OCI-LY1 (cell line): ENCODE results near the gene KRTAP1-5.

ENCODE experiments used
- H2AFZ ChIP-seq: fragments of 200-600 bp; sonication (generic), shearing (Covaris generic); 2 replicates; pipeline ENCODE4 v1.6.0; 2014; ENCODE audit warnings: antibody characterized with exemption, mild to moderate bottlenecking, low read length
- H3F3A ChIP-seq: fragments of 200-600 bp; sonication (generic), shearing (Covaris generic); 2 replicates; pipeline ENCODE4 v1.6.0; 2014; ENCODE audit warnings: mild to moderate bottlenecking, antibody characterized with exemption, low read length, moderate library complexity; ENCODE audit not compliant: insufficient read depth
- H3K27ac ChIP-seq: fragments of 200-600 bp; sonication (generic); 2 replicates; pipeline ENCODE4 v1.5.1; 2014; ENCODE audit warnings: low read length, mixed run types, mild to moderate bottlenecking, low read depth; ENCODE audit not compliant: poor library complexity, severe bottlenecking
- H3K27me3 ChIP-seq: fragments of 200-600 bp; sonication (generic); 2 replicates; pipeline ENCODE4 v1.6.0; 2014; ENCODE audit warnings: antibody characterized with exemption, mild to moderate bottlenecking, low read length, moderate library complexity; ENCODE audit not compliant: insufficient read depth
- H3K36me3 ChIP-seq: fragments of 200-600 bp; sonication (generic); 2 replicates; pipeline ENCODE4 v1.6.1; 2014; ENCODE audit warnings: mild to moderate bottlenecking, antibody characterized with exemption, low read length, moderate library complexity, mixed read lengths; ENCODE audit not compliant: insufficient read depth
- H3K4me1 ChIP-seq: fragments of 200-600 bp; sonication (generic); 2 replicates; pipeline ENCODE4 v1.5.1; 2014; ENCODE audit warnings: mild to moderate bottlenecking, low read length, moderate library complexity; ENCODE audit not compliant: insufficient read depth, severe bottlenecking
- H3K4me2 ChIP-seq: fragments of 200-600 bp; sonication (generic), shearing (Covaris generic); 2 replicates; pipeline ENCODE4 v1.6.1; 2014; ENCODE audit warnings: low read length
- H3K4me3 ChIP-seq: fragments of 200-600 bp; sonication (generic); 2 replicates; pipeline ENCODE4 v1.5.1; 2014; ENCODE audit warnings: low read length, low read depth, mild to moderate bottlenecking, mixed read lengths; ENCODE audit not compliant: poor library complexity, severe bottlenecking
- H3K79me2 ChIP-seq: fragments of 200-600 bp; shearing (Covaris generic); 2 replicates; pipeline ENCODE4 v1.6.1; 2016; ENCODE audit warnings: mixed run types, low read length, mixed read lengths; ENCODE audit not compliant: insufficient read depth
- H3K9ac ChIP-seq: fragments of 200-600 bp; sonication (generic), shearing (Covaris generic); 2 replicates; pipeline ENCODE4 v1.6.1; 2014; ENCODE audit warnings: mild to moderate bottlenecking, low read length, mixed read lengths
- H3K9me2 ChIP-seq: fragments of 200-600 bp; sonication (generic), shearing (Covaris generic); 2 replicates; pipeline ENCODE4 v1.6.1; 2014; ENCODE audit warnings: low read depth, mild to moderate bottlenecking, low read length, mixed read lengths
- H3K9me3 ChIP-seq: fragments of 200-600 bp; shearing (Covaris generic); 2 replicates; pipeline ENCODE4 v1.6.1; 2014; ENCODE audit warnings: low read length, mixed read lengths
- H4K20me1 ChIP-seq: fragments of 200-600 bp; sonication (generic), shearing (Covaris generic); 2 replicates; pipeline ENCODE4 v1.6.0; 2016; ENCODE audit warnings: mild to moderate bottlenecking, low read length; ENCODE audit not compliant: insufficient read depth
- EZH2 ChIP-seq: fragments of 200-600 bp; sonication (generic), shearing (Covaris generic); IDR thresholded peaks from 2 replicates; pipeline ENCODE4 v1.8.0; 2017; ENCODE audit warnings: borderline replicate concordance, mixed run types, mild to moderate bottlenecking, antibody characterized with exemption, low read length, moderate library complexity, mixed read lengths
- TF ChIP-seq, protein P1 (sequence below): fragments of 200-600 bp; sonication (generic), shearing (Covaris generic); IDR thresholded peaks from 2 replicates; pipeline ENCODE4 v1.5.1; 2017; ENCODE audit warnings: mild to moderate bottlenecking, antibody characterized with exemption, low read length, moderate library complexity, mixed read lengths

Gene KRTAP1-5

DNA sequence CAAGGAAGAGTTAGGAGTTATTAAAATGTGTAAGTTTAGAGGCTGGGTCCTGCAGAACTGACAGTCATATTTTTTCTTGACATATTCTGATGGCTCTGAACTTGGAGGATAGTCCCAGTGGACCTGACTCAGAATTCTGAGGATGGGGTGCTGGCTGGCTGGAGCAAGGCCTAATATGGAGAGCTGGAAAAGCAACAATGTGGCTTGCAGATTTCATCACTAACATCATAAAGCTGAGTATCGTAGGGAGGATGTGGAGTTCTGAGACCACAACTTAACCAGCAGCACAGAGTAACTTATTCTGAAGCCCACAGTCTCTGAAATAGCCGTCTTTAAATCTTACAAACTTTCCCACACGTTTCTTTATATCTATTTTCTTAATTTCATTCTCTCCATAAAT, 2.3 kb downstream of the KRTAP1-5 start:
- H3K36me3 ChIP-seq: no peaks in the 10 kb centered on the region
- no peaks in the 10 kb centered on the region for H3K4me1 ChIP-seq
- H3K4me3 ChIP-seq: no peak overlapping the region
- H3K79me2 ChIP-seq: no peaks in the 10 kb centered on the region
- H4K20me1 ChIP-seq: no peaks in the 10 kb centered on the region
- no peaks in the 10 kb centered on the region for H3F3A ChIP-seq
- no peak overlapping the region for H3K9ac ChIP-seq
- H3K9me3 ChIP-seq: no peaks in the 10 kb centered on the region
- no peak overlapping the region for H2AFZ ChIP-seq
- no peak overlapping the region for H3K4me2 ChIP-seq
- H3K27ac ChIP-seq: no peak overlapping the region
- TF ChIP-seq, protein P1, sequence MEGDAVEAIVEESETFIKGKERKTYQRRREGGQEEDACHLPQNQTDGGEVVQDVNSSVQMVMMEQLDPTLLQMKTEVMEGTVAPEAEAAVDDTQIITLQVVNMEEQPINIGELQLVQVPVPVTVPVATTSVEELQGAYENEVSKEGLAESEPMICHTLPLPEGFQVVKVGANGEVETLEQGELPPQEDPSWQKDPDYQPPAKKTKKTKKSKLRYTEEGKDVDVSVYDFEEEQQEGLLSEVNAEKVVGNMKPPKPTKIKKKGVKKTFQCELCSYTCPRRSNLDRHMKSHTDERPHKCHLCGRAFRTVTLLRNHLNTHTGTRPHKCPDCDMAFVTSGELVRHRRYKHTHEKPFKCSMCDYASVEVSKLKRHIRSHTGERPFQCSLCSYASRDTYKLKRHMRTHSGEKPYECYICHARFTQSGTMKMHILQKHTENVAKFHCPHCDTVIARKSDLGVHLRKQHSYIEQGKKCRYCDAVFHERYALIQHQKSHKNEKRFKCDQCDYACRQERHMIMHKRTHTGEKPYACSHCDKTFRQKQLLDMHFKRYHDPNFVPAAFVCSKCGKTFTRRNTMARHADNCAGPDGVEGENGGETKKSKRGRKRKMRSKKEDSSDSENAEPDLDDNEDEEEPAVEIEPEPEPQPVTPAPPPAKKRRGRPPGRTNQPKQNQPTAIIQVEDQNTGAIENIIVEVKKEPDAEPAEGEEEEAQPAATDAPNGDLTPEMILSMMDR: no peak
- no peak for TF ChIP-seq EZH2
- no peaks in the 10 kb centered on the region for H3K9me2 ChIP-seq
- no peaks in the 10 kb centered on the region for H3K27me3 ChIP-seq

DNA sequence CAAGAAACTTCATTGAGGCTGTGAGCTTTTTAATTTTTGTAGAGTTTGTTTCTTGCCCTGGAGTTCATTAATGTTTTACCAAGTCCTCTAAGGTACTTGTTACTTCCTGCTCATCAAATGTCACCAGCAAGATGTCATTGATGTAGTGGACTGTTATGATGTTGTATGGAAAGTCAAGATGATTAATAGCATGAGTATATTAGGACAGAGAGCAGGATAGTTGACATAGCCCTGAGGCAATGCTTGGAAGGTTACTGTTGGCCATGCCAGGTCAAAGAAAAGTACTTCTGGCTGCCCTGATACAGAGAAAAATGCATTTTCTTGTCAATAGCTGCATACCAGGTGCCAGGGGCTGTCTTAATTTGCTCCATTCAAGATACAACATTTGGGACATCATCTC, 6.7 kb downstream of the KRTAP1-5 start:
- Histone ChIP-seq H3K27ac (no peak overlapping the region), H3F3A (no peaks in the 10 kb centered on the region), H4K20me1 (no peaks in the 10 kb centered on the region), H3K4me3 (no peak overlapping the region), H3K9ac (no peak overlapping the region), H3K9me2 (no peaks in the 10 kb centered on the region), H3K4me1 (no peaks in the 10 kb centered on the region), H3K79me2 (no peaks in the 10 kb centered on the region), H3K36me3 (no peaks in the 10 kb centered on the region), H3K9me3 (no peaks in the 10 kb centered on the region), H3K4me2 (no peak overlapping the region), H3K27me3 (no peaks in the 10 kb centered on the region), H2AFZ (no peak overlapping the region)
- TF ChIP-seq, protein P1: no peak
- no peak for TF ChIP-seq EZH2

DNA sequence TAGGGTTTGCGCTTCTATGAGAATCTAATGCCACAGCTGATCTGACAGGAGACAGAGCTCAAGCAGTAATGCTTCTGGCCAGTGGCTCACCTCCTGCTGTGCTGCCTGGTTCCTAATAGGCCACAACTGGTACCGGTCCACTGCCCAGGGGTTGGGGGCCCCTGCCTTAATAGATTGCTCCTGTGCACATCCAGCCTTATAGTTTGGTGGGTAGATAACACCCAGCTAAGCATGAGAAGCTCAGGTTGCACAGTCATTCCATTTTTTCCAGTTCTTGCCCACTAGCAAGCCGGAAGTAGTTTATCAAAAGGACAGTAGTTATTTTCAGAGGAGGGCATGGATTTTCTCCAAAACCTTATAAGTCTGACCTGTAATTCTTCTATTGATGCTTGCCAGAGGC, 7.6 kb downstream of the KRTAP1-5 start:
- Histone ChIP-seq H3K9me2 (no peaks in the 10 kb centered on the region), H3K9me3 (no peaks in the 10 kb centered on the region), H2AFZ (no peak overlapping the region), H3K27ac (no peak overlapping the region), H3F3A (no peaks in the 10 kb centered on the region), H4K20me1 (no peaks in the 10 kb centered on the region), H3K4me2 (no peak overlapping the region), H3K27me3 (no peaks in the 10 kb centered on the region), H3K79me2 (no peaks in the 10 kb centered on the region), H3K9ac (no peak overlapping the region), H3K4me3 (no peak overlapping the region), H3K36me3 (no peaks in the 10 kb centered on the region), H3K4me1 (no peaks in the 10 kb centered on the region)
- no peak for TF ChIP-seq EZH2
- TF ChIP-seq, protein P1: no peak
